ENCODE measurements around the gene LIFR.
A peak's percentile ranks its signal among the peaks of the same experiment; 100 is the strongest.

LIFR gene

GRCh38 chr5:38548064-38548759 lies 8.2 kb downstream of the LIFR start (continued):
- peak; percentile 73 for TF ChIP-seq PRDM10 (tag by site-specific recombination; IDR thresholded peaks at IDR 0.05)
- TF ChIP-seq PRDM6 (tag by site-specific recombination; IDR thresholded peaks at IDR 0.05): peak; percentile 97
- TF ChIP-seq ZNF518A (tag by site-specific recombination; conservative IDR thresholded peaks at IDR 0.05; ENCODE audit: low read depth): peak; percentile 34; the same call in 1 of the 2 replicates
- no peak for TF ChIP-seq ZNF184 (tag by site-specific recombination; IDR thresholded peaks at IDR 0.05)
- TF ChIP-seq ZNF629 (tag by site-specific recombination; IDR thresholded peaks at IDR 0.05): peak; percentile 88
- 0 out of 2 replicates have a peak, but pooled peaks have one; percentile 68 for TF ChIP-seq ZNF843 (tag by site-specific recombination; IDR thresholded peaks at IDR 0.05)
- no peak for TF ChIP-seq ZNF785 (tag by site-specific recombination; IDR thresholded peaks at IDR 0.05)
- TF ChIP-seq ZNF692 (tag by site-specific recombination; IDR thresholded peaks at IDR 0.05): peak; percentile 73
- 0 out of 2 replicates have a peak, but pooled peaks have one; percentile 34 for TF ChIP-seq TRIM28 (IDR thresholded peaks at IDR 0.05; ENCODE audit: borderline replicate concordance, low read length)
- peak; percentile 74 for TF ChIP-seq ZNF510 (tag by site-specific recombination; IDR thresholded peaks at IDR 0.05; ENCODE audit: insufficient replicate concordance)
- no peak for TF ChIP-seq ZNF561 (tag by site-specific recombination; IDR thresholded peaks at IDR 0.05; ENCODE audit: borderline replicate concordance)
- peak; percentile 76 for TF ChIP-seq ZNF366 (tag by site-specific recombination; conservative IDR thresholded peaks at IDR 0.05)
- TF ChIP-seq ATF2 (tag by site-specific recombination; IDR thresholded peaks at IDR 0.05; ENCODE audit: low read depth): peak; percentile 88
- peak; percentile 82 for TF ChIP-seq BCL6B (tag by site-specific recombination; IDR thresholded peaks at IDR 0.05)
- no peak for TF ChIP-seq ZNF777 (tag by site-specific recombination; IDR thresholded peaks at IDR 0.05; ENCODE audit: borderline replicate concordance)
- peak; percentile 79; the same call in 1 of the 2 replicates for TF ChIP-seq ZEB2 (tag by site-specific recombination; IDR thresholded peaks at IDR 0.05)
- TF ChIP-seq GLI2 (tag by site-specific recombination; IDR thresholded peaks at IDR 0.05; ENCODE audit: borderline replicate concordance, low read depth): peak; percentile 47; the same call in 1 of the 2 replicates
- TF ChIP-seq SP7 (tag by site-specific recombination; IDR thresholded peaks at IDR 0.05): peak; percentile 89
- 0 out of 2 replicates have a peak, but pooled peaks have one; percentile 52 for TF ChIP-seq ZNF335 (tag by site-specific recombination; conservative IDR thresholded peaks at IDR 0.05)
- peak; percentile 7; the same call in 1 of the 2 replicates for TF ChIP-seq SP2 (tag by site-specific recombination; IDR thresholded peaks at IDR 0.05)
- 0 out of 2 replicates have a peak, but pooled peaks have one; percentile 33 for TF ChIP-seq ZNF600 (tag by site-specific recombination; IDR thresholded peaks at IDR 0.05)
- TF ChIP-seq ZNF580 (tag by site-specific recombination; IDR thresholded peaks at IDR 0.05): 0 out of 2 replicates have a peak, but pooled peaks have one; percentile 23
- TF ChIP-seq ZFP69B (tag by site-specific recombination; IDR thresholded peaks at IDR 0.05): peak; percentile 68
